Measurements from ENCODE around the gene CREB3L4. TPM values are rescaled to one million over a fixed set of nuclear protein-coding genes. Genes with fewer than 3 reads are reported as not detected.
A peak's percentile ranks its signal among the peaks of the same experiment; 100 is the strongest.

CREB3L4 gene
- total RNA-seq, 2 donors from 2014 or later = 15.6 to 23.9 TPM

GRCh38 chr1:153946622-153947241 is 21.0 kb upstream of the CREB3L4 start, which contains the start of gene DENND4B:
Gene DENND4B, minus strand, starts transcription at chr1:153946718. Its CDS starts 2,344 bp downstream, at chr1:153944374.
- peak; percentile 96 for DNase-seq
- Histone ChIP-seq H3K27ac (ENCODE audit: low read depth, low read length) (peak within 1 kb of the TSS; percentile 41), H3K27me3 (ENCODE audit: control insufficient read depth, insufficient read depth, low read length, poor library complexity, severe bottlenecking) (no peaks in the 10 kb centered on the region), H3K9ac (ENCODE audit: extremely low read depth, low read length, poor library complexity, severe bottlenecking) (peak within 1 kb of the TSS; percentile 62), H3K4me1 (ENCODE audit: control insufficient read depth, insufficient read depth, low read length) (no peaks in the 10 kb centered on the region), H3K9me3 (ENCODE audit: control insufficient read depth, low read length) (no peaks in the 10 kb centered on the region), H3K4me3 (ENCODE audit: low read length) (peak within 1 kb of the TSS; percentile 92), H3K36me3 (ENCODE audit: control insufficient read depth, insufficient read depth, low read length) (peaks cover 43% of the 10 kb centered on the region)
- peak within 1 kb of the TSS; percentile 84 for H3K27ac Mint-ChIP-seq
- H3K36me3 Mint-ChIP-seq (ENCODE audit: low read depth) = peaks cover 39% of the 10 kb centered on the region
- H3K27me3 Mint-ChIP-seq (ENCODE audit: insufficient read depth) = no peaks in the 10 kb centered on the region
- peaks cover 4% of the 10 kb centered on the region for H3K4me1 Mint-ChIP-seq
- peak within 1 kb of the TSS; percentile 78 for H3K4me3 Mint-ChIP-seq
- TF ChIP-seq CTCF (conservative IDR thresholded peaks at IDR 0.05) = peak; percentile 94
- 13 to 38% methylated on average over 8 to 28 of the region's 28 CpGs for WGBS, 2 experiments (ENCODE audit: insufficient coverage in 1 of 2, insufficient read length in 1 of 2)
- no peaks in the 10 kb centered on the region for H3K9me3 Mint-ChIP-seq

- no peaks in the 10 kb centered on the region for H3K27me3 Mint-ChIP-seq (ENCODE audit: insufficient read depth)
- Histone ChIP-seq H3K4me3 (ENCODE audit: low read length) (no peak overlapping the region), H3K9ac (ENCODE audit: extremely low read depth, low read length, poor library complexity, severe bottlenecking) (no peak overlapping the region), H3K27me3 (ENCODE audit: control insufficient read depth, insufficient read depth, low read length, poor library complexity, severe bottlenecking) (no peaks in the 10 kb centered on the region), H3K27ac (ENCODE audit: low read depth, low read length) (no peak overlapping the region), H3K36me3 (ENCODE audit: control insufficient read depth, insufficient read depth, low read length) (peaks cover 42% of the 10 kb centered on the region), H3K9me3 (ENCODE audit: control insufficient read depth, low read length) (no peaks in the 10 kb centered on the region), H3K4me1 (ENCODE audit: control insufficient read depth, insufficient read depth, low read length) (no peaks in the 10 kb centered on the region)
- no peak for DNase-seq
- no peaks in the 10 kb centered on the region for H3K9me3 Mint-ChIP-seq
- H3K36me3 Mint-ChIP-seq (ENCODE audit: low read depth) = peaks cover 40% of the 10 kb centered on the region
- no peak for TF ChIP-seq CTCF (conservative IDR thresholded peaks at IDR 0.05)
- 94 to 100% methylated on average over 3 to 11 of the region's 11 CpGs for WGBS, 2 experiments (ENCODE audit: insufficient coverage in 1 of 2, insufficient read length in 1 of 2)
- H3K27ac Mint-ChIP-seq = no peak overlapping the region
- no peak overlapping the region for H3K4me3 Mint-ChIP-seq
- H3K4me1 Mint-ChIP-seq = peaks cover 4% of the 10 kb centered on the region
Observed at GRCh38 chr1:153951183-153951582, 16.5 kb upstream of the CREB3L4 start.

- DNase-seq = no peak
- Histone ChIP-seq H3K4me1 (ENCODE audit: control insufficient read depth, insufficient read depth, low read length) (no peaks in the 10 kb centered on the region), H3K27ac (ENCODE audit: low read depth, low read length) (no peak overlapping the region), H3K27me3 (ENCODE audit: control insufficient read depth, insufficient read depth, low read length, poor library complexity, severe bottlenecking) (no peaks in the 10 kb centered on the region), H3K4me3 (ENCODE audit: low read length) (no peak overlapping the region), H3K9ac (ENCODE audit: extremely low read depth, low read length, poor library complexity, severe bottlenecking) (no peak overlapping the region), H3K36me3 (ENCODE audit: control insufficient read depth, insufficient read depth, low read length) (peaks cover 42% of the 10 kb centered on the region), H3K9me3 (ENCODE audit: control insufficient read depth, low read length) (no peaks in the 10 kb centered on the region)
- Mint-ChIP-seq H3K36me3 (ENCODE audit: low read depth) (peaks cover 39% of the 10 kb centered on the region), H3K4me3 (no peak overlapping the region), H3K27me3 (ENCODE audit: insufficient read depth) (no peaks in the 10 kb centered on the region), H3K9me3 (no peaks in the 10 kb centered on the region), H3K27ac (no peak overlapping the region), H3K4me1 (peaks cover 8% of the 10 kb centered on the region)
- TF ChIP-seq CTCF (conservative IDR thresholded peaks at IDR 0.05) = no peak
- 98 to 100% methylated on average over 2 of the region's 2 CpGs for WGBS, 2 experiments (ENCODE audit: insufficient coverage in 1 of 2, insufficient read length in 1 of 2)
Observed at GRCh38 chr1:153951801-153952200, 15.9 kb upstream of the CREB3L4 start.
